CD4-positive, alpha-beta T cell treated with Interferon gamma for 1 hour (primary cell): Measurements from ENCODE around the gene CAPRIN1.

ENCODE experiments used
- DNase-seq: peaks from one replicate; pipeline ENCODE4 v3.0.0-alpha.2; 2020

CAPRIN1 gene, protein sequence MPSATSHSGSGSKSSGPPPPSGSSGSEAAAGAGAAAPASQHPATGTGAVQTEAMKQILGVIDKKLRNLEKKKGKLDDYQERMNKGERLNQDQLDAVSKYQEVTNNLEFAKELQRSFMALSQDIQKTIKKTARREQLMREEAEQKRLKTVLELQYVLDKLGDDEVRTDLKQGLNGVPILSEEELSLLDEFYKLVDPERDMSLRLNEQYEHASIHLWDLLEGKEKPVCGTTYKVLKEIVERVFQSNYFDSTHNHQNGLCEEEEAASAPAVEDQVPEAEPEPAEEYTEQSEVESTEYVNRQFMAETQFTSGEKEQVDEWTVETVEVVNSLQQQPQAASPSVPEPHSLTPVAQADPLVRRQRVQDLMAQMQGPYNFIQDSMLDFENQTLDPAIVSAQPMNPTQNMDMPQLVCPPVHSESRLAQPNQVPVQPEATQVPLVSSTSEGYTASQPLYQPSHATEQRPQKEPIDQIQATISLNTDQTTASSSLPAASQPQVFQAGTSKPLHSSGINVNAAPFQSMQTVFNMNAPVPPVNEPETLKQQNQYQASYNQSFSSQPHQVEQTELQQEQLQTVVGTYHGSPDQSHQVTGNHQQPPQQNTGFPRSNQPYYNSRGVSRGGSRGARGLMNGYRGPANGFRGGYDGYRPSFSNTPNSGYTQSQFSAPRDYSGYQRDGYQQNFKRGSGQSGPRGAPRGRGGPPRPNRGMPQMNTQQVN

GRCh38 chr11:34051349-34052035, at the start of gene CAPRIN1:
Gene CAPRIN1 (plus strand): TSS chr11:34051731. CDS start chr11:34052421, 690 bp downstream.
- DNase-seq = peak; percentile 83

GRCh38 chr11:34002420-34002819, 49.1 kb upstream of the CAPRIN1 start:
- no peak for DNase-seq

GRCh38 chr11:34004236-34004635, 47.3 kb upstream of the CAPRIN1 start:
- no peak for DNase-seq

DNA sequence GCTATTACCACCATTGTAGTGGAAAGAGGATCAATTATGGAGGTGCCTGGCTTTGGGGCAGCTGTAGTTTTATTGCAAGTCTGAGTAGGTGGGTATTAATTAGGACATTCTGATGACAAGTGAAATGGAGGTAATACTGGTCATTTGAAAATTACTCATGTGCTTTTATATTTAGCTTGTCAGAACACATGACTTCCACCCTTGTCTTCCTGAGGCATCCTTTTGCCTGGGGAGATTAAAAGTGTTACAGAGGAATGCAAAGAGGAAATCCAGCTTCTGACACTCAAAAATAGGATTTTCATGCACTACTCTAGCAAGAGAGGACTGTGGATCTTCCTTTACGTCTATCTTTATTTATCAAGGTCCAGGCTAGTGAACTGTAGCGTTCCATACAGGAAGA, 44.7 kb upstream of the CAPRIN1 start:
- DNase-seq = no peak

- DNase-seq = no peak
Measured at GRCh38 chr11:34012734-34013133, 38.8 kb upstream of the CAPRIN1 start.

GRCh38 chr11:34013898-34014571, 37.5 kb upstream of the CAPRIN1 start:
- DNase-seq = no peak

DNA sequence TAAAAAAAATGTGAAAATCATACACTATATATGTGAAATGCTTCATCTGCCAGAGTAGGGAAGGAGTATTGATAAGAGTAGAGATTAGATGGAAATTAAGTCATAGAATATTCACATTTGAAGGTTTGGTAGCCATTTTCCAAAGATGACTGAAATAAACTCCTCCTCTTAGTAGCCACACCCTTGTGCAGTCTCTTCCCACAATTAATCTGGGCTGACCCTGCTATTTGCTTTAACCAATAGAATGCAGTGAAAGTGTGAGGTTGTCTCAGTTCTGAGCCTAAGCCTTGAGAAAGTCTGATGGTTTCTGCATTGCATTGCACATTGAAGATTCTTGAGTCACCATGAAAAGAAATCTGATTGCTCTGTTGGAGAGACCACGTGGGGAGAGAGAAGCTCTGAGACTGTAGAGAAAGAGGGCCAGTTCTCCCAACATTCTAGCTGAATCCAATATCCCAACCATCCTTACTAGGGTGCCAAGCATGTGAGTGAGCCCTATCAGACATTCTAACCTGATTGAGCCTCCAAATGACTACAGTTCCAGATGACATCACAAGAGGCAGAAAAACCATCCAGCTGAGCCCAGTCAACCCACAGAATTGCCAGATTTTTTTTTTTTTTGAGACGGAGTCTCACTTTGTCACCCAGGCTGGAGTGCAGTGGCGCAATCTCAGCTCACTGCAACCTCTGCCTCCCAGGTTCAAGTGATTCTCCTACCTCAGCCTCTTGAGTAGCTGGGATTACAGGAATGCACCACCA, 29.4 kb upstream of the CAPRIN1 start:
- DNase-seq = no peak

DNA sequence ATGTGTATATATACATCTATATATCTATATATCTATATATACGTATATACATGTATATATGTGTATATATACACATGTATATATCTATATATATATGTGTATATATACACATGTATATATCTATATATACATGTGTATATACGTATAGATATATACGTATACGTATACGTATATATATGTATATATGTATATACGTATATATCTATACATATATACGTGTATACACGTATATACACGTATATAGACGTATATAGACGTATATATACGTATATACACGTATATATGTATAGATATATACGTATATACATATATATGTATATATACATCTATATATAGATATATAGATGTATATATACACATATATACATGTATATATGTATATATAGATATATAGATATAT, 25.1 kb upstream of the CAPRIN1 start:
- no peak for DNase-seq

DNA sequence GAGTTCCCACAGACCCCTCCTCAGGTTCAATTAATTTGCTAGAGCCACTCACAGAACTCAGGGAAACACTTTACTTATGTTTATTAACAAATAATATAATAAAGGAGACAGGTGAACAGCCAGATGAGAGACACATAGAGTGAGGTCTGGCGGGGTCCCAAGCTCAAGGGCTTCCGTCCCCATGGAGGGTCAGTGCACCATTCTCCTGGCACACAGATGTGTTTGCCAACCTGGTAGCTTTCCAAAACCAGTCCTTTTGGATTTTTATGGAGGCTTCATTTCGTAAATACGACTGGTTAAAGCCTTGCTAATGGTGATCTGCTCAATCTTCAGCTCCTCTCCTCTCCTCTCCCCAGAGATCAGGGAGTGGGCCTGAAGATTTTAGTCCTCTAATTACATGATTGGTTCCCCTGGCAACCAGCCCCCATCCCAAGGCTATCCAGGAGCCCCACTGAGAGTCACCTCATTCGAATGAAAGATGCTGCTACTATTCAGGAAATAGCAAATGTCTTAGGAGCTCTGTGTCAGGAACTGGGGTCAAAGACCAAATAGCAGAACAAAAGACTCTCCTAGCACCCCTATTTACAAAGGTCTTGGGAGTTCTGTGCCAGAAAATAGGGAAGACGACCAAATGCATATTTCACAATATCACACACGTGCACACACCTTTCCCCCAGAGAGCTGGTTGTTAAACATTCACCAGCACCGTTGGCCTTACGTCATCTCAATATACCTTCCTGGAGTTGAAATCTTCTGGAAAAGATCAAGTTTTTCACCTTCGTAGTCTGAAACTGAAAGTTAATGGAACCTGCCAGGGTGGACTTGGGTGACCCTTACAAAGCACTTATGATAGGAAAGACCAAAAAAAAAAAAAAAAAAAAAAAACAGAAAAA, 23.8 kb upstream of the CAPRIN1 start:
- DNase-seq = no peak

- DNase-seq = no peak
Measured at GRCh38 chr11:34028425-34028824, 23.1 kb upstream of the CAPRIN1 start.

DNA sequence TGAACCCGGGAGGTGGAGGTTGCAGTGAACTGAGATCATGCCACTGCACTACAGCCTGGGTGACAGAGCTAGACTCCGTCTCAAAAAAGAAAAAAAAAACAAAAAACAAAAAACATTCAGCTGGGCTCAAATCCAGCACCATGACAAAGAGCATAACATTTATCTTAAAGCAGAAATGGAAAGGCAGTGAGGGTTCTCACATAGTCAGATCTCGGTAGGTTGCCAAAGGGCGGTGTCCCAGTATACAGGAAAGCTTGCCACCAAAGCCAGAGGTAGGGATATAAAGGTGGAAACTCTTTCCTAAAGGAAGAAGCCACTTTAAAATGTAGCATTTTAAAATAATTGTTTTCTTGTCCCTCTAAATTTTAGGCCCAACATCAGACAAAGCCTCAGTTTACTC, 22.4 kb upstream of the CAPRIN1 start:
- no peak for DNase-seq

DNA sequence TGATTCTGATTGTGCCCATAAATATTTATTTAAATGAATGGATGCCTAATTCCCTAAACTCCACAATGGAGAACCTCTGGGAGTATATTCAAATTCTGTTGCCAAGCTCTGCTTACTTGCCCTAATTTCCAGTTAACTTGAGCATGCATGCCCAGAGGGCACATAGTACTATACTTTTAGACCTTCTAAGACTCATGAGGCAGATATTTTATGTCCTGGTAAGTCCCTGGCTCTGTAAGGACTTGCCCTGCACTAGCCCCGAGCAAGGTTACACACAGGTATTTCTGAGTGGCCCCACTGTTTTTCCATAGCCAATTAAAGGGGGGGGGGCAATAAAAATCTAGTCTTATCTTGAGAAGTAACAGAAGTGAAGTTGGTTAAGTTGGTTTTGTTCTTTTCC, 21.1 kb upstream of the CAPRIN1 start:
- DNase-seq = no peak

DNA sequence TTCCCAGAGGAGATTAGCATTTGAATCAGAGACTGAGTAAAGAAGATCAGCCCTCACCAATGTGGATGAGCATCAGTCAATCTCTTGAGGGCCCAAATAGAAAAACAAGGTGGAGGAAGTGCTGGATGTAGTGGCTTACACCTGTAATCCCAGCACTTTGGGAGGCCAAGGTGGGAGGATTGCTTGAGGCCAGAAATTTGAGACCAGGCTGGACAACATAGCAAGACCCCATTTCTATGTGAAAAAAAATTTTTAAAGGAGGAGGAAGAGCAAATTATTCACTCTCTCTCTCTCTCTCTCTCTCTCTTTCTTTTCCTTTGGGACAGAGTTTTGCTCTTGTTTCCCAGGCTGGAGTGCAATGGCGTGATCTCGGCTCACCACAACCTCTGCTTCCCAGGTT, 18.1 kb upstream of the CAPRIN1 start:
- no peak for DNase-seq

DNA sequence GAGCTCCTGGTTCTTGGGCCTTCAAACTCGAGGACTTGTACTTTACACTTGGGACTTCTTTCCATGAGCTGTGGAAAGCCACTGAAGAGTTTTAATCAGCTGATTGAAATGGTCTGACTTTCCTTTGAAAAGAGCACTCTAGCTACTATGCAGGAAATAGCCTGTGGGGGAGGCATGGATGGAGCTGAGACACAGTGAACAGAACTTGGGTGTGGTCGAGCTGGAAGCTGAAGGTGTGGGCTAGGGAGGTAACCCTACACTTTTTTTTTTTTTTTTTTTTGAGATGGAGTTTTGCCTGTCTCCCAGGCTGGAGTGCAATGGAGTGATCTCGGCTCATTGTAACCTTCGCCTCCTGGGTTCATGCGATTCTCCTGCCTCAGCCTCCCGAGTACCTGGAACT, 17.5 kb upstream of the CAPRIN1 start:
- no peak for DNase-seq

DNA sequence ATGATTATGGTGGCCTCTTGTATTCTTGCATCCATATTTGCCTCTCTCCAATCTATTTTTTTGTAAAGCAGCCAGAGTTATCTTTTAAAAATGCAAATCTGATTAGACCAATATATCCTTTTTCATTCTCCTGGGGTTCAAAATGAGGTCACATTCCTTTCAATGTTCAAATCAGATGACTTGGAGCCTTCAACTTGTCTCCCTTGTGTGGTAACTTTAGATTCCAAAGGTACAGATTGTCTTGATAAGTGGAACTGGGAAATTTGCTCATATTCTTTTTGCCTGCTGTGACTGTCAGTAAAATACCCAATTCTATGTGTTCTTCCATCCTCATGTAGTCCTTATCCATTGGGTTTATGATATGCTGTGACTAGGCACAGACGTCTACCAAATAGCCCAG, 15.1 kb upstream of the CAPRIN1 start:
- DNase-seq = no peak

DNA sequence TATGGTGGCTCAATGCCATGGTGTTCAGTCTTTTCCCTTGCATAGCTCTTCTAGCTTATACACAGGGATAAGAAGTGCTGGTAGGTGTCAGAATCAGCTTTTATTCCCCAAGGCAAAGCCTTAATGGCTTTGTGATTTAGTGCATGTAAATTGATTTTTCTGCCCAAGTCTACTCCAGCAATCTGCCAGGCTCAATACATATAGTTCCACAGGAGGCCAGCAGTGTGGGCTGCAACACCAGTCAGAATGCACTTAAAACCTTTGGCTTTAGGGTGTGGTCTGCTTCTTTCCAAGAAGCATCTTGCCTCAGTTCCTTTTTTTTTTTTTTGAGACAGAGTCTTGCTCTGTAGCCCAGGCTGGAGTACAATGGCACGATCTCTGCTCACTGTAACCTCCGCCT, 14.5 kb upstream of the CAPRIN1 start:
- no peak for DNase-seq

GRCh38 chr11:34040571-34040970, 11.0 kb upstream of the CAPRIN1 start:
- DNase-seq = no peak

GRCh38 chr11:34044664-34045485, 6.7 kb upstream of the CAPRIN1 start:
- DNase-seq = peak; percentile 31

GRCh38 chr11:34049028-34049427, 2.5 kb upstream of the CAPRIN1 start:
- no peak for DNase-seq

DNA sequence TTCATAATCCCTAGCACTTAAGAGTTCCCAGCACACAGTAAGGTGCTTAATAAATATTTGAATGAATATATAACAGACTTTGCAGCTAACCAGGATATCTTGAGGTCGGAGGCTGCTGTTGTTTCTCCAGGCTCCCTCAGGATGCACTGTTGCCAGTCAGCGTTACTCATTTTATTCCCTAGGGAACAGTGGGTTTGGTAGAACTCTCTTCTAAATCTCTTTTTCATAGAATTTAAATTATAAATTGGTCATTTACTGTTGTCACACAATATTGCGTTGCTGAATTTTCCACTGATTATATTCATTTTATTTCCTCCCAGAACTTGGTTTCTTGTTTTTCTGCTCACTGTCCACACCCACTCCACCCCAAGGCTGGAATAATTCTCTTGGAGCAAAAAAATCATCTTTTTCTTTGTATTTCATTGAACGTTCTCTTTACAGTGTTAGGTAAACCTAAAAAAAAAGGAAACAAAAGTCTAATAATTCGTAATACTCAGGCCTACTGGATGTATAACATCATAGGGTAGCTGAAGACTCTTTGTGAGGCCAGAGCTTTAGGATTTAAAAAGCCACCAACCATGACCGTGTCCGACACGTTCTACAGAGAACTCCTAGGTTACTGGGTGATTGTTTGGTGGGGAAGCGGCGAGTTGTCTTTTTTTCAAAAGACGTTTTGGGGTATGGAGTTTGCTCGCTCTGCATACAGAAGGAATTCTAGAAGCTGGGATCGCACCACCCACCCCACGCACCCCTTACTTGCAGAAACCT, 766 bp upstream of the CAPRIN1 start:
- no peak for DNase-seq
